Fibroblast of pulmonary artery (primary cell): ENCODE results near the gene VAV2.

ENCODE experiments used
- DNase-seq: peaks from one replicate; pipeline ENCODE4 v3.0.0-alpha.2; 2010; ENCODE audit warnings: low read depth
- H3K4me3 ChIP-seq: replicated peaks from 2 replicates; pipeline ENCODE4 v1.5.1; 2011; ENCODE audit warnings: low read depth, mild to moderate bottlenecking, control low read depth, low read length, moderate library complexity
- TF ChIP-seq, protein P1 (sequence below): IDR thresholded peaks from 2 replicates; pipeline ENCODE4 v1.5.1; 2011; ENCODE audit warnings: mild to moderate bottlenecking, control low read depth, low read length, inconsistent platforms; ENCODE audit errors: missing control alignments

VAV2 gene

DNA sequence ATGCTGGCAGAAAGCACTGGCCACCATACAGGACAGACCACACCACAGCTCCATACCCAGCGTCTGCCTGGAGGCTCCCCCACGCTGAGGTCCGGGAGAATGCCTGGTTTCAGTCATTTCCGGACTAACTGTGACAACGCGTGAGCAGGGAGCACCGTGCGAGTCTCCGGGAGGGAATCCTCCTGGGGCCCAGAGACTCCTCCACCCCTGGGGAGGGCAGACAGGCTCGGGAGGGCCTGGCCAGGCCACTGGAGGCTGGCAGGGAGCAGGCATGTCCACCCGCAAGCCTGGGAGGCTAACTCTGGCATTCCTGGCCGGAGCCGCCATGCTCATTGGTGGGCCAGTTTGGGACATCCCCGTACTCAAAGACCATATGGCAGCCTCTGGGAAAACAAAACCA is 39.7 kb upstream of the VAV2 start:
- H3K4me3 ChIP-seq, result no peak overlapping the region
- TF ChIP-seq, protein P1, sequence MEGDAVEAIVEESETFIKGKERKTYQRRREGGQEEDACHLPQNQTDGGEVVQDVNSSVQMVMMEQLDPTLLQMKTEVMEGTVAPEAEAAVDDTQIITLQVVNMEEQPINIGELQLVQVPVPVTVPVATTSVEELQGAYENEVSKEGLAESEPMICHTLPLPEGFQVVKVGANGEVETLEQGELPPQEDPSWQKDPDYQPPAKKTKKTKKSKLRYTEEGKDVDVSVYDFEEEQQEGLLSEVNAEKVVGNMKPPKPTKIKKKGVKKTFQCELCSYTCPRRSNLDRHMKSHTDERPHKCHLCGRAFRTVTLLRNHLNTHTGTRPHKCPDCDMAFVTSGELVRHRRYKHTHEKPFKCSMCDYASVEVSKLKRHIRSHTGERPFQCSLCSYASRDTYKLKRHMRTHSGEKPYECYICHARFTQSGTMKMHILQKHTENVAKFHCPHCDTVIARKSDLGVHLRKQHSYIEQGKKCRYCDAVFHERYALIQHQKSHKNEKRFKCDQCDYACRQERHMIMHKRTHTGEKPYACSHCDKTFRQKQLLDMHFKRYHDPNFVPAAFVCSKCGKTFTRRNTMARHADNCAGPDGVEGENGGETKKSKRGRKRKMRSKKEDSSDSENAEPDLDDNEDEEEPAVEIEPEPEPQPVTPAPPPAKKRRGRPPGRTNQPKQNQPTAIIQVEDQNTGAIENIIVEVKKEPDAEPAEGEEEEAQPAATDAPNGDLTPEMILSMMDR, result no peak
- DNase-seq, result no peak

DNA sequence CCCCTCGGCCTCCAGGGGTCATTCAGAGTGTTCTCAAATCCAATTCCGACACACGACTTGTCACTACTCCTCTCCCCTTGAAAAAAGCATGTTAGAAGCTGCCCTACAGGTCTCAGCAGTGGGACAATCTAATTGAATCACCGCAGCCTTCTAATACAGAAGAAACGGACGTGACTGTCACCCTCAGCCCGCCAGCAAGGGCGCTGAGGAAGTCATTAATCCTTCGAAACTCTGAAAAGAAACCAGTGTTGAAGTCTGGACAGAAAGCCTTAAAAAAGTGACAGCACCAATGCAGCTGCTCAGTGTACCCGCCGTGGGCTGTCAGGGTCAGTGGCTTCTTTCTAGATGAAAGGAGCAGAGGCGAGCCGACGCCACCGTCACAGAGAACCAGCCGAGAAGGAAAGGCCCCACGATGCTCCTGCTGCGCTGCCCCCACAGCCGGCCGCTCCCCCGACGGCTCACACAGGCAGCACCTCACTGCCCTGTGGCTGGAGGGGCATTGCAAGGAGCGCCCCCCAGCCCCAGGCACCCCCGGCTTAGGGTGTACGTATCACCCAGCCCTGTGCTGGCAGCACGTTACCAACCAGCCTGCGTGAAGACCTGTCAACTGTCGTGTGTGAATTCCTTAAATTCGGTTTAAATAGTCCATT is 38.8 kb upstream of the VAV2 start:
- DNase-seq, result no peak
- H3K4me3 ChIP-seq, result no peak overlapping the region
- TF ChIP-seq, protein P1, result no peak

DNA sequence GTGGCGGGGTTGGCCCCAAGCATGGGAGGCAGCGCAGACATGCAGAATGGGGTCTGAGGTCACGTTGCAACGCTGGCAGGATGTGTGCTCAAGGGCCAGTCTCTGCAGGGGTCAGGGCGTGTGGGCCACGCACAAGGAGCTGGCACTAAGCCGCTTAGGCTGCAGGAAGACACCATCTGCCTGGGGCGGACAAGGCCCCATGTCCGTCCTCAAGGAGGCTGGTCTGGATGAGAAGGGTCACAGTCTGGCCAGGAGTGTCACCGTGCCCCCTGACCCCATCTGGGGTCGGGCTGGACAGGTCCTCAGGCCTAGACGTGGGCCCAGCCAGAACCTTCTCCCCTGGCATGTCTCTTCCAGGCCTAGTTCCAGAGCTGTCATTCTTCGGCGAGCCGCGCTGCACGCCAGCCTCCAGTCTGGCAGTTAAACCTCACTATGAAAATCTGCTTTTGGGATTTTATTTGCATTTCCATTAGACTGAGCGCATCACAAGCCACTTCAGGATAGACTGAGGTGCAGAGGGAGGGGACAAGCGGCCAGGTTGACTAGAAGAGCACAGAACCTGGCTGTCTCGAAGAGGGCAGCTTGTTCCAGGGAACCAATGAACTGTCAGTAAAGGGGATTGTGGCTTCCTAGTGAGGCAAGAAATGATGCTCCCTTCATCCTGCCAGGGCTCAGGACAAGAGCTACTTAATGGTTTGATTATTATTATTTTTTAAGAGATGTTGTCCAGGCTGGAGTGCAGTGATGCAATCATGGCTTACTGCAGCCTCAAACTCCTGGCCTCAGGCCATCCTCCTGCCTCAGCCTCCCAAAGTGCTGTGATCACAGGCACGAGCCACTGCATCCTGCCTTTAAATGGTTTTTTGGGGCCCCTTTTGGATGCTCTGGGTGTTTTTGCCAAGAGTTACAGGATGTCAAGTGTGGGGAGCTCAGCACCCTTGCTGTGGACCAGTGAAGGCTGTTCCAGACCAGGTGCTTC is 37.4 kb upstream of the VAV2 start:
- H3K4me3 ChIP-seq, result no peak overlapping the region
- DNase-seq, result no peak
- TF ChIP-seq, protein P1, result no peak

DNA sequence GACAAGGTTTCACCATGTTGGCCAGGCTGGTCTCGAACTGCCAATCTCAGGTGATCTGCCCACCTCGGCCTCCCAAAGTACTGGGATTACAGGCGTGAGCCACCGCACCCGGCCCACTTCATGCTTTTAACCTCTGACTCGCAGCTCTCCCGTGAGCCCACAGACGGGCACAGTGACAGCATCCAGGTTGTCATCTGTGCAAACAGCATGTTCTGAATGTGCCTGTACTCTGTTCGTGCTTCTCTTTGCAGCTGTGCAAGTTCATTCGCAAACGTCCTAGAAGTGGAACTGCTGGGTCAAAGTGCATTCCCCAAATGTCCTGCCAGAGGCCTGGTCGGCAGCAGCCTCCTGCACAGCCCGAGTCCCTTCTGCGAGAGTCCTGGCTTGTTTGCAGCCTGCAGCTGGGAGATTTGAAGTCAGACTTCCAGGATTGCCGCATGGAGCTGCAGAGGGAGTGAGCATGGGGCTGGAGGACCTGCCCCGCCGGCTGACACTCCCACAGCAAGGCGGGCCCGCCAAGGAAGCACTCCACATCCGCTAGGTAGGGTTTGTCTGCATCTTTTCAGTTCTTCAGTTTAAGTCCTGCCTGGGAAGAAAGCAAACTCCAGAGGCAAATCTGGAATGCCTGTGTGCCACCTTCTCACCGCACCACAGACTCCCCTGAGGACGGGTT is 36.6 kb upstream of the VAV2 start:
- DNase-seq, result no peak
- H3K4me3 ChIP-seq, result no peak overlapping the region
- TF ChIP-seq, protein P1, result no peak

DNA sequence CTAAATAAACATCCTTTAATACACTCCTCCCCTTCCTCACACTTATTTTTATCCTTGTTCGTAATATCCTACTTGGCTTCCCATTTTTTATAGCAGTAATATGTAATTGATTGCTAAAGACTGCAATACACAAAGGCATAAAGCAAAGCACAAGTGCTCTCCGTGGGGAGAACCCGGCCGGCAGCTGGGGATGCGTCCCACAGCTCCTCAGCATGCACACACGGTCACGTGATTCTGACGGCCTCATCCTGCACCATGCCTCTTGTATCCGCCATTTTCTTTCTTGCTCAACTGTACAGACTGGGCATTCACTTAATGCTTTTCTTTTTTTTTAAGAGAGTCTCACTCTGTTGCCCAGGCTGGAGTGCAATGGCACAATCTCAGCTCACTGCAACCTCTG is 36.0 kb upstream of the VAV2 start:
- TF ChIP-seq, protein P1, result no peak
- no peak overlapping the region for H3K4me3 ChIP-seq
- DNase-seq, result no peak

DNA sequence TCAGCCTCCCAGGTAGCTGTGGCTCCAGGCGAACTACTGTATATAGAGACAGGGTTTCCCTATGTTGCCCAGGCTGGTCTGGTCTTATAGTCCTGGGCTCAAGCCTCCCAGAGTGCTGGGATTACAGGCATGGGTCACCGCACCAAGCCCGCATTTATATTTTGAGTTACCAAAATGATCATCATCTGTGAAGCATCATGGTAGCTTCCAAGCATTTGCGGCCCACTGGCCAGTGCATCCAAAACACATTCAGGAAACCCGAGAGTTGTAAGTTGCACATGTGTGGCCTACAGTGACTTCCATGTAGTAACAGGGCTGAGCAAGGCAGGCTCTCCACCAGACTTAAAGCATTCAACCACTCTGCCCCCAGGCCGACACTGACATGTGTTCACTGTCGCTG is 35.4 kb upstream of the VAV2 start:
- TF ChIP-seq, protein P1, result no peak
- H3K4me3 ChIP-seq, result no peak overlapping the region
- DNase-seq, result no peak
